ENCODE results near the gene F5.
A peak's percentile ranks its signal among the peaks of the same experiment; 100 is the strongest.
"Not testable (repeated sequence)": the region's sequence is repeated elsewhere in the genome, so short reads cannot be mapped to it uniquely, and the experiment has no call there.

The F5 gene

DNA sequence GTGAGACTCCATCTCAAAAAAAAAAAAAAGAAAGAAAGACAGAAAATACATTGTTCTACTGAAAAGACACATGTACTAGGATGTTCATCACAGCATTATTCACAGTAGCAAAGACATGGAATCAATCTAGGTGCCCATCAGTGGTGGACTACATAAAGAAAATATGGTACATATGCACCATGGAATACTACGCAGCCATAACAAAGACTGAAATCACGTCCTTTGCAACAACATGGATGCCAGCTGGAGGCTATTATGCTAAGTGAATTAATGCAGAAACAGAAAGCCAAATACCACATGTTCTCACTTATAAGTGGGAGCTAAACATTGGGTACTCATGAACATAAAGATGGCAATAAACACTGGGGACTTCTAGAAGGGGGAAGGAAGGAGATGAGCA is 51.6 kb downstream of the F5 start:
- Histone ChIP-seq H3K27ac (ENCODE audit: low read length) (no peak overlapping the region), H3K27me3 (ENCODE audit: insufficient read depth, low read length, poor library complexity) (no peaks in the 10 kb centered on the region), H3K4me3 (ENCODE audit: low read depth in 1 of 2, low read length in 2 of 2) (no peak overlapping the region), H2AFZ (ENCODE audit: low read depth, low read length) (no peak overlapping the region), H3K4me2 (ENCODE audit: insufficient read depth, low read length) (no peak overlapping the region), H3K9me3 (ENCODE audit: insufficient read depth, low read length, severe bottlenecking) (no peaks in the 10 kb centered on the region), H3K4me1 (ENCODE audit: insufficient read depth, low read length) (peaks cover 5% of the 10 kb centered on the region), H3K79me2 (ENCODE audit: insufficient read depth, low read length) (no peaks in the 10 kb centered on the region), H3K9ac (ENCODE audit: low read depth, low read length) (no peak overlapping the region), H4K20me1 (ENCODE audit: insufficient read depth, low read length) (no peaks in the 10 kb centered on the region), H3K36me3 (ENCODE audit: insufficient read depth, low read length) (no peaks in the 10 kb centered on the region)
- TF ChIP-seq EZH2 (IDR thresholded peaks at IDR 0.05; ENCODE audit: borderline replicate concordance, low read depth, low read length, severe bottlenecking) (no peak), CTCF (IDR thresholded peaks at IDR 0.05; ENCODE audit: borderline replicate concordance, extremely low read depth, low read length, poor library complexity, severe bottlenecking) (no peak)
- no peak for ATAC-seq (ENCODE audit: insufficient read depth, low read depth)
- DNase-seq: no peak

DNA sequence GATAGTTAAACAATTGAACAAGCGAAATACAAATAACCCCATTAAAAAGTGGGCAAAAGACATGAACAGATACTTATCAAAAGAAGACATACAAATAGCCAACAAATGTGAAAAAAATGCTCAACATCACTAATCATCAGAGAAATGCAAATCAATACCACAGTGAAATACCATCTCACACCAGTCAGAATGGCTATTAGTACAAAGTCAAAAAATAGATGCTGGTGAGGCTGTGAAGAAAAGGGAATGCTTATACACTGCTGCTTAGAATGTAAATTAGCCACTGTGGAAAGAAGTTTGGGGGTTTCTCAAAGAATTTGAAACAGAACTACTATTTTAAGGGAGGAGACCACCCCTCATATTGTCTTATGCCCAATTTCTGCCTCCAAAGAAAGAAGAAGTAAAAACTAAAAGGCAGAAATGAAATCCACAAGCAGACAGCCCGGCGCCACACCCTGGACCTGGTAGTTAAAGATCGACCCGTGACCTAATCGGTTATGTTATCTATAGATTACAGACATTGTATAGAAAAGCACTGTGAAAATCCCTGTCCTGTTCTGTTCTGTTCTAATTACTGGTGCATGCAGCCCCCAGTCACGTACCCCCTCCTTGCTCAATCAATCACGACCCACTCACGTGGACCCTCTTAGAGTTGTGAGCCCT is 52.6 kb downstream of the F5 start:
- H3K9me3 ChIP-seq (ENCODE audit: insufficient read depth, low read length, severe bottlenecking); H3K9ac ChIP-seq (ENCODE audit: low read depth, low read length); H2AFZ ChIP-seq (ENCODE audit: low read depth, low read length); DNase-seq; H3K36me3 ChIP-seq (ENCODE audit: insufficient read depth, low read length); H3K27ac ChIP-seq (ENCODE audit: low read length); H3K79me2 ChIP-seq (ENCODE audit: insufficient read depth, low read length); H4K20me1 ChIP-seq (ENCODE audit: insufficient read depth, low read length); ATAC-seq (ENCODE audit: insufficient read depth, low read depth); H3K4me2 ChIP-seq (ENCODE audit: insufficient read depth, low read length); H3K27me3 ChIP-seq (ENCODE audit: insufficient read depth, low read length, poor library complexity); H3K4me3 ChIP-seq (ENCODE audit: low read depth in 1 of 2, low read length in 2 of 2): not testable (repeated sequence)
- H3K4me1 ChIP-seq (ENCODE audit: insufficient read depth, low read length): peaks cover 15% of the 10 kb centered on the region

- Histone ChIP-seq H4K20me1 (ENCODE audit: insufficient read depth, low read length) (no peaks in the 10 kb centered on the region), H3K79me2 (ENCODE audit: insufficient read depth, low read length) (no peaks in the 10 kb centered on the region), H3K9ac (ENCODE audit: low read depth, low read length) (no peak overlapping the region), H3K4me3 (ENCODE audit: low read depth in 1 of 2, low read length in 2 of 2) (no peak overlapping the region), H3K9me3 (ENCODE audit: insufficient read depth, low read length, severe bottlenecking) (no peaks in the 10 kb centered on the region), H3K27me3 (ENCODE audit: insufficient read depth, low read length, poor library complexity) (no peaks in the 10 kb centered on the region), H3K36me3 (ENCODE audit: insufficient read depth, low read length) (no peaks in the 10 kb centered on the region), H3K4me1 (ENCODE audit: insufficient read depth, low read length) (peaks cover 23% of the 10 kb centered on the region), H2AFZ (ENCODE audit: low read depth, low read length) (no peak overlapping the region), H3K4me2 (ENCODE audit: insufficient read depth, low read length) (no peak overlapping the region), H3K27ac (ENCODE audit: low read length) (no peak overlapping the region)
- DNase-seq: no peak
- no peak for ATAC-seq (ENCODE audit: insufficient read depth, low read depth)
- TF ChIP-seq CTCF (IDR thresholded peaks at IDR 0.05; ENCODE audit: borderline replicate concordance, extremely low read depth, low read length, poor library complexity, severe bottlenecking): no peak
- TF ChIP-seq EZH2 (IDR thresholded peaks at IDR 0.05; ENCODE audit: borderline replicate concordance, low read depth, low read length, severe bottlenecking): no peak
Measured at GRCh38 chr1:169530448-169530847, 55.8 kb downstream of the F5 start.

- H3K79me2 ChIP-seq (ENCODE audit: insufficient read depth, low read length): no peaks in the 10 kb centered on the region
- no peak for TF ChIP-seq CTCF (IDR thresholded peaks at IDR 0.05; ENCODE audit: borderline replicate concordance, extremely low read depth, low read length, poor library complexity, severe bottlenecking)
- TF ChIP-seq EZH2 (IDR thresholded peaks at IDR 0.05; ENCODE audit: borderline replicate concordance, low read depth, low read length, severe bottlenecking): no peak
- H3K27ac ChIP-seq (ENCODE audit: low read length): peak overlapping the region; percentile 48
- H3K27me3 ChIP-seq (ENCODE audit: insufficient read depth, low read length, poor library complexity): no peaks in the 10 kb centered on the region
- DNase-seq: peak; percentile 50
- H3K9ac ChIP-seq (ENCODE audit: low read depth, low read length): peak overlapping the region; percentile 5; the same call in 1 of the 2 replicates
- no peaks in the 10 kb centered on the region for H3K36me3 ChIP-seq (ENCODE audit: insufficient read depth, low read length)
- H3K4me1 ChIP-seq (ENCODE audit: insufficient read depth, low read length): peaks cover 23% of the 10 kb centered on the region
- no peaks in the 10 kb centered on the region for H4K20me1 ChIP-seq (ENCODE audit: insufficient read depth, low read length)
- H3K9me3 ChIP-seq (ENCODE audit: insufficient read depth, low read length, severe bottlenecking): no peaks in the 10 kb centered on the region
- peak overlapping the region; percentile 49; the same call in 1 of the 2 replicates for H3K4me2 ChIP-seq (ENCODE audit: insufficient read depth, low read length)
- ATAC-seq (ENCODE audit: insufficient read depth, low read depth): peak; percentile 95
- no peak overlapping the region for H3K4me3 ChIP-seq (ENCODE audit: low read depth in 1 of 2, low read length in 2 of 2)
- H2AFZ ChIP-seq (ENCODE audit: low read depth, low read length): peak overlapping the region; percentile 27; the same call in 1 of the 2 replicates
Measured at GRCh38 chr1:169529068-169529642, 57.1 kb downstream of the F5 start.
